Stomach smooth muscle (tissue), 2 donors: ENCODE data around the gene SLCO3A1.

Source experiments
- H3K27ac ChIP-seq: one replicate; pipeline ENCODE4 v1.7.0; 2013; ENCODE audit warnings: mild to moderate bottlenecking, low read length, inconsistent platforms
- H3K27me3 ChIP-seq, 2 donors: one replicate each; pipeline ENCODE4 v1.7.0; 2013; ENCODE audit warnings: low read length in 2 of 2; ENCODE audit not compliant: insufficient read depth in 2 of 2, control insufficient read depth in 1 of 2
- H3K36me3 ChIP-seq, 2 donors: one replicate each; pipeline ENCODE4 v1.7.0; 2013; ENCODE audit warnings: low read length in 2 of 2; ENCODE audit not compliant: control insufficient read depth in 2 of 2, insufficient read depth in 2 of 2
- H3K4me1 ChIP-seq: one replicate; pipeline ENCODE4 v1.7.0; 2013; ENCODE audit warnings: low read length; ENCODE audit not compliant: control insufficient read depth, insufficient read depth
- H3K4me3 ChIP-seq, 2 donors: one replicate each; pipeline ENCODE4 v1.7.0; 2013; ENCODE audit warnings: low read length in 2 of 2
- H3K9ac ChIP-seq, 2 donors: one replicate each; pipeline ENCODE4 v1.7.0; 2013; ENCODE audit warnings: low read length in 2 of 2, mild to moderate bottlenecking in 1 of 2
- H3K9me3 ChIP-seq, 2 donors: one replicate each; pipeline ENCODE4 v1.7.0; 2013; ENCODE audit warnings: low read length in 2 of 2; ENCODE audit not compliant: control insufficient read depth in 2 of 2
- donor health status: healthy.
- donor health status: Pancreatic carcinoma.

Gene SLCO3A1

DNA sequence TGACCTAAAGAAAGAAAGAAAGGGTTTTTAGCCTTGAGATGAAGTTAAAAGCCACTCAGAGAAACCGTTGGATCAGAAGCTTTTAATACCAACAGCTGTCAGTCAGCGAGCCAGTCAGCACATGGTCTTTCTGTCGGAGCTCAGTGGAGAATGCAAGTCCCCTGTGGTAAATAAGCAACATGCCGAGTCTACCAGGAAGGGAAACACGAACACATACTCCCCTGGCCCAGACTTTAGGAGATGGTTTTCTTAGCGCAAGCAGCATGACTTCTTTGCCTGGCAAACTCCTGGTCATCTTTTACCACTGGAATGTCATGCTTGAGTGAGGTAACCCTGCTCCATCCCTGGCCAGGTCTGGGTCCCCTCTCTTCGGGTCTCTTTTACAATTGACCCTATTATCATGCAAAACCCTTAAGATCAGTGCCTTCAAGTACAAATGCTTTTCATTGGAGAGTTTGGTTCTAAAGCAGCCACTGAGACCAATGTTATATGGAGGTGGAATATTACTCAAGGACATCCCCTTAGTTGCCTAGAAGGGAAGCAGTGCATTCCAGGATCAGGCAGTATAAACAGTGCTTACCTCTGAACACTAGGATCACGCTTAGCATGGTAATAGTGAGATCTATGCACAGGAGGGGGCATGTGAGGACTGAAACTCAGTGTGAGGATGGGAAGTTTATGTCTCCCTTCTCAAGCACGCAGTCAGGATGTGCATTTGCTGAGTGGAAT is 28.2 kb downstream of the SLCO3A1 start:
- Histone ChIP-seq H3K27ac (no peak overlapping the region), H3K4me1 (peaks cover 19% of the 10 kb centered on the region), H3K4me3 (no peak overlapping the region), H3K27me3 (no peaks in the 10 kb centered on the region), H3K9ac (no peak overlapping the region), H3K9me3 (no peaks in the 10 kb centered on the region), H3K36me3 (no peaks in the 10 kb centered on the region)

DNA sequence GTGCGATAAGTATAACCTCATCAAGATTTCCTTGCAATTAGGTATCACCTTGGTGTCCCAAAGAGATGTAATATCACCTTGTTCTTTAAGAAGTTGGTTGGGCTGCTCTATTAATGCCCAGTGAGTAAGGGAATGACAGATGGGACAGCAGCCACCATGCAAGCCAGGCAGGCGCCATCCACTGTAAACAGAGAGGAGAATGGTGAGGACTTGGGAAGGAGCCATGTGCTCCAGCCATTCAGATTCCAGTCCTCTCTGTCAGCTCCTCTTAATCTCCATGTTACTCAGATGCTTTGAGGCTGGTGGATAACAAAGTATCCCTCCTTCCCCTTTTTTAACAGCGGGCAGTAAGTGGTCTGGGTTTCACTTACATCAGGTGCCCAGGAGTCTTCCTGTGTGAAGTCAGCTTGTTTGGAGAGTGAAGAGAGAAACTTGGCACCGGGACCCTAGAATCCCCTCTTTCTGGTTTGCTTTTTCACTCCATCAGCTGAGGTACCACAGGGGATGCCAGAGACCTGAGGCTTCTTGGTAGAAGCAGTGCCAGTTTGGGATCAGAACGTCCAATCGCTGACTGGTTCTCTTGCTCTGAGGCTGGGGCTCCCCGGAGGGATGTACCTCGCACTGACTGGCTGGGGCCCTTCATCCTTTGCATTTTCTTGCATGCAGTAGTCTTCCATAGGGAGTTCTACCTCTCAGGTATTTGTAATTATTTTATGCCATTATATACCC is 29.5 kb downstream of the SLCO3A1 start:
- peak overlapping the region in 1 of 2 donors; percentile 22 for H3K4me3 ChIP-seq
- H3K27me3 ChIP-seq, result no peaks in the 10 kb centered on the region
- peaks cover 21% of the 10 kb centered on the region for H3K4me1 ChIP-seq
- no peaks in the 10 kb centered on the region for H3K9me3 ChIP-seq
- H3K27ac ChIP-seq, result no peak overlapping the region
- H3K36me3 ChIP-seq, result no peaks in the 10 kb centered on the region
- H3K9ac ChIP-seq, result no peak overlapping the region

DNA sequence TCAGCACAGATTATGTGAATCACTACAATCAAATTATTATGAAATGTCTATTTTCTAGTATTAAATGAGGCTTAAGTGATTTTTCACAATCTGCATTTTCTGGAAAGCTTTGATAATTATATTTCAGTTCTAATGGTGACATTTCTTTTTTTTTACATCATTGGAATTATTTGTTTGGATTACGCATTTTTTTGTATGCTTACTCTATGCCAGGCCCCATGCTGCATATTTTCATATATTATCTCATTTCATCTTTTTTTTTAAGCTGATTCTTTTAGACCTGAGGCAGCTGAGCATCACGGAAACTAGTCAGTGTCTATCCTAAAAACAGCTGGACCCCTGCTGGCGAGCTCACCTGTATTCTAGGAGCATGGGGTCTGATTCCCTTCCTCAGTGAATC is 31.1 kb downstream of the SLCO3A1 start:
- H3K4me3 ChIP-seq, result no peak overlapping the region
- H3K27me3 ChIP-seq, result no peaks in the 10 kb centered on the region
- H3K27ac ChIP-seq, result no peak overlapping the region
- no peaks in the 10 kb centered on the region for H3K9me3 ChIP-seq
- peaks cover 27% of the 10 kb centered on the region for H3K4me1 ChIP-seq
- no peak overlapping the region for H3K9ac ChIP-seq
- H3K36me3 ChIP-seq, result no peaks in the 10 kb centered on the region

DNA sequence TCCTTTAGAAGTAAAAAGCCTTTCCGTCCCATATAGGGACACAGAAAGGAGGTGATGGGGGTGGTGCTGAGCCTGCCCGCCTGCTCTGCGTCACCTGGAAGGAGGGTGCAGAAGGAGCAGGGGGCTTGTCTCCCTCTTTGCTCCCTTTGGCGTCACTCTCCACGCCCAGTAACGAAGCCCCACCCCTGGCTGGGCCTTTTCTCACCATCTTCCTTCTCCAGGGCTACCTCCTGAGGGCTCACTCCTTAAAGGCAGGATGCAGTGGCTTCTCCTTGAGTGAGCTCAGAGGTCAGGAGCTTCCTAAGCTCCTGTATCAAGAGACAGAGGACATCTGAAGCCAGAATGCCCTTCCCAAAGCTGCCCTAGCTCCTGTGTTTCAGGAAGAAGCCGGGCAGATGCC is 31.5 kb downstream of the SLCO3A1 start:
- Histone ChIP-seq H3K27ac (no peak overlapping the region), H3K4me3 (no peak overlapping the region), H3K9ac (no peak overlapping the region), H3K9me3 (no peaks in the 10 kb centered on the region), H3K36me3 (no peaks in the 10 kb centered on the region), H3K27me3 (no peaks in the 10 kb centered on the region), H3K4me1 (peaks cover 27% of the 10 kb centered on the region)

DNA sequence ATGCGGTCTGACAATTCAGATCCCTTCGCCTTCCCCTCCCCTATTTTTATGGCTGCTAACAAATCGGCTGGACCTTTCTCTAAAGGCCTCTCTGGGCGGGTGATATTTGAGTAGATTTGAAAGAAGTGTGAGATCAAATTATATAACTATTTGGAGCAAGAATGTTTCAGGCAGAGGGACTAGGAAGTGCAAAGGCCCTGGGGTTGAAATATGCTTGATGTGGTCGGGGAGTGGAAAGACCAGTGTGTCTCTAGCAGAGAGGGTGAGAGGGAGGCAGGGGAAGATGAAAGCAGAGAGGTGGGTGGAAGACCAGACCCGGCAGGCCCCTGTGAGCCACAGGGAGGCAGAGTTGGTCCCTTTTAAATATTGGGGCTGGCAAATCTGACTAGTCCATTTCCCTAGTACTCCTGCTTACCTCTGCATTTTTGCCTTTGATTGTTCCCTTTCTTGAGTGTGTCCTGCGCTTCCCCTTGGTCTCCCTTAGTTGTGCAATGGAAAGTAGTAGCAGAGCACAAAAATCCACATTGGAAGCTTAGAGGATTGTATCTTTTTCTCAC is 32.3 kb downstream of the SLCO3A1 start:
- Histone ChIP-seq H3K9ac (no peak overlapping the region), H3K4me3 (no peak overlapping the region), H3K27ac (no peak overlapping the region), H3K27me3 (no peaks in the 10 kb centered on the region), H3K36me3 (no peaks in the 10 kb centered on the region), H3K9me3 (no peaks in the 10 kb centered on the region), H3K4me1 (peaks cover 27% of the 10 kb centered on the region)

DNA sequence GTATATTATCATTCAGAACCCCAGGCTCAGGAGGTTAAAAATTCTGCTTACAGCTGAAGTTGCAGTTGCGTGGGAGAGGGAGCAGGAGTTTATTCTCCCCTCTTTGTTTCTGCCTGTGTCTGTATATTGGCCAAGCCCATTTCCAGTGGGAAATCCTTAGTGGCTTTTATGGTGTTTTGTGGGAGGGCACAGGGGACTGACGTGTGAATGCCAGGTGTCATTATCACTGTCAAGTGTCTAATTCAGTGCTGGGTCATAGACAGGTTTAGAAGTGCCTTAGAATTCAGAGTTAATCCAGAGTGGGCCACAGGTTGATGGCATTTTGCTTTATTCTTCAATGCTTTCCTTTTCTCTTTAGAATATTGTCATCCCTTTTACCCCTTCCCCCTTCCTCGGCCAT is 33.4 kb downstream of the SLCO3A1 start:
- Histone ChIP-seq H3K36me3 (no peaks in the 10 kb centered on the region), H3K27ac (no peak overlapping the region), H3K4me3 (no peak overlapping the region), H3K9ac (no peak overlapping the region), H3K9me3 (no peaks in the 10 kb centered on the region), H3K27me3 (no peaks in the 10 kb centered on the region), H3K4me1 (peaks cover 25% of the 10 kb centered on the region)

DNA sequence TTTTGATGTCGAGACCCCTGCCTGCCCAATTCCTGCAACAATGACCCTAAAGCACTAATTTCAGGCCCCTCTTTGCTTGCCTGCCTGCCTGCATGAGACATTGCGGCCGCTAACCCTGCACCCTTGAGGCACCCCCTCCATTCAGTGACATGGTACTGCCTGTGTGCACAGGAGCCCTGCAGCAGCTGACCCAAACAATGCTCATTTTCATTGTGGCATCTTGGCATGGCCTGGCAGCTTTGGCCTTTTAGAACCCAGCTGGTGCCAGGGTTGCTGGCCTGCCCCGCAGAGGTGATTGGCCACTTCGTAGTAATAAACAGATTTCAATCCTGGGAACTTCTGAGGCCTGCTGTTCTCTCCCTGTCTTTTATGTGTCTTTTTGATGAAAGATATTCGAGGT is 33.8 kb downstream of the SLCO3A1 start:
- Histone ChIP-seq H3K27me3 (no peaks in the 10 kb centered on the region), H3K4me1 (peaks cover 23% of the 10 kb centered on the region), H3K9me3 (no peaks in the 10 kb centered on the region), H3K9ac (no peak overlapping the region), H3K36me3 (no peaks in the 10 kb centered on the region), H3K4me3 (no peak overlapping the region), H3K27ac (no peak overlapping the region)

DNA sequence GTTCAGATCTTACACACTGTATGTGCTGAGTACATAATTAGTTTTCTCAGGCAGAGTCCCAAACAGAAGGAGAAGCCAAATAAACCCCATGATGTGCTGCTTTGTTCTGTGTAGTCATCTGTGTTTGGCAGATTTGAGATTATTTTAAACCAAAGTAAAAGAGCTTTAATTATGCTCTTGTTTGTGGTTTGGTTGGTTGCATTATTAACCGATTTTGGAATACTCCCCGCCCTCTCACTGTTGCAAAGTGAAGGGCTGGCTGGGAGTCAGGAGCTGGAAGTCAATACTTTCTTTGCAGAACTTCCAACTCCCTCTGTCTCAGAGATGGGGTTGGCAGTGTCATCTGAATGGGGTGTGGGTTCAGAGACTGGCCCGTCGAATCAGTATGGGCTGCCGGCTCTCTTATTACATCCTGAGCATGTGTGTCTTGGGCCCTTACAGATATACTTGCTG is 34.4 kb downstream of the SLCO3A1 start:
- Histone ChIP-seq H3K4me3 (no peak overlapping the region), H3K4me1 (peaks cover 19% of the 10 kb centered on the region), H3K9me3 (no peaks in the 10 kb centered on the region), H3K27me3 (no peaks in the 10 kb centered on the region), H3K27ac (no peak overlapping the region), H3K9ac (no peak overlapping the region), H3K36me3 (no peaks in the 10 kb centered on the region)

DNA sequence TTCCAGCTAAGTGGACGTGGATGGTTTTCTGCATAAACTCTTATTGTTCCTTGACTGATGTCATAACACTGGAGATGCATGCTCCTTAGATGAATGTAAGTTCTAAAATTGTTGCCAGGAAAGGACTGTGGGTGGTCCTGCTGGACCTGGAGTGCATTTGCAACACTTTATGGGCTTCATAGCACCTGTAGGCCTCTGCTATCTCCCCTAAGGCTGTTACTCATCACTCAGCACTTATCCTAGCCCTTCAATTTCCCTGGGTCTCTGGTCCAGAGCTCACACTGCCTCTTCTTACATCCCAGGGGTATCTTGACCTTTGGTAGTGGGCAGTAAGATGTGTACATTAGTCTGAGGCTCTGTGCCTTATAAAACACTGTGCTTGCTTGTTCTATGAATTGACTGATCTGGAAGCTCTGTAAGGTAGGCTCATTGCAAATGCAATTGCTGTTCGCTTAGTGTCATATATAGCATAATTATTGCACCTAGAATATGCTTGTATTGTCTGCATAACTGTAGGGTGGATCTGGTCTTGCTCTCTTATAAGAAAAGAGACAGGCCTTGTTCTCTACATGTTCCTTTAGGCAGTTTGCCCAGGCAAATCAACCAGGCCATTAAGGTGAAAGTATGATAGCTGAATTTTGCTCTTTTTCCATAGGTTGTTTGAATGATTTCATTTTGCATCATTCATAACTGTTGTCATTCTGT is 35.8 kb downstream of the SLCO3A1 start:
- no peaks in the 10 kb centered on the region for H3K27me3 ChIP-seq
- no peaks in the 10 kb centered on the region for H3K36me3 ChIP-seq
- no peak overlapping the region for H3K27ac ChIP-seq
- H3K4me3 ChIP-seq, result no peak overlapping the region
- peaks cover 0 to 5% of the 10 kb centered on the region in 2 donors for H3K9me3 ChIP-seq
- no peak overlapping the region for H3K9ac ChIP-seq
- peaks cover 14% of the 10 kb centered on the region for H3K4me1 ChIP-seq

DNA sequence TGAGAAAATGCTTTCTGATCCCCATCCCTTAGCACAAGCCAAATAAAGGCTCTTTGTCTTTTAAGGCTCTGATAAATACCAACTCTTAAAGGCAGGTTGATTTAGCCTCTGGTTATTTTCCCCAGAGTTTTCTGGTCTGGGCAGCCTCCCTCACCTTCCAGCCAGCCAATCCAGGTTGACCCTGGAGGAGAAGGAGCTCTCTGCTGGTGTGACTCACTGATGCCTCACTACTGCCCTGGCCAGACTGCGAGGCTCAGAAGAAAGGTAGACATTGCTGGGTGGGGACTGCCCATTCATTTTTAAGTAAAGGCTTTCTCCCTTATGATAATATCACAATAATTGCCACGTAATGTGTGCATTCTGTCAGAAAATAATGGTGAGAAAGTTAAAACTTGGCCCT is 37.1 kb downstream of the SLCO3A1 start:
- H3K4me1 ChIP-seq, result peaks cover 8% of the 10 kb centered on the region
- no peaks in the 10 kb centered on the region for H3K27me3 ChIP-seq
- H3K9me3 ChIP-seq, result peaks cover 0 to 5% of the 10 kb centered on the region in 2 donors
- no peak overlapping the region for H3K27ac ChIP-seq
- no peaks in the 10 kb centered on the region for H3K36me3 ChIP-seq
- H3K9ac ChIP-seq, result no peak overlapping the region
- H3K4me3 ChIP-seq, result no peak overlapping the region
